ENCODE data around the gene SMYD3.

- TF ChIP-seq CTCF (IDR thresholded peaks at IDR 0.05) (no peak), POLR2AphosphoS5 (IDR thresholded peaks at IDR 0.05) (no peak), POLR2A (IDR thresholded peaks at IDR 0.05) (no peak)
These were observed 313.5 kb downstream of the SMYD3 start for GRCh38 chr1:246193537-246193936.

All from gastroesophageal sphincter (tissue), 3 donors.